ENCODE data around the gene GSTO1. TPM values are rescaled to one million over a fixed set of nuclear protein-coding genes. Genes with fewer than 3 reads are reported as not detected.

Gene GSTO1
- total and polyA plus RNA-seq, 2 experiments from 2014 or later, result 52.5 to 182 TPM

DNA sequence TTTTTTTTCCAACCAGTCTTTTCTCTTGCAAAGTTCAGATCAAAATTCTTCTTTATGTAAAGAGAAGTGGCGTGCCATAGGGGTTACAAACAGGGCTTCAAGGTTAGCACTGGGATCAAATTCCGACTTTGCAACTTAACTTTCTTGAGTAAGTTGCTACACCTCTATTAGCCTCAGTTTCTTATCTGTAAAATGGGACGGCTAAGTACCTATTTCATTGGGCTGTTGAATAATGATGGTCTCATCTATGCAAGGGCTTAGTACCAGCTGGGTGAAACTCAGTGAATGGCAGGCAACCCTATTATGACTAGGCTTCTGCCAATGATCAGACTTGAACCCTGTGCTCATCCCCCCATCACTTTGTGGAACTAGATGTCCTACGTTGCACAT is 49.7 kb downstream of the GSTO1 start:
- H3K4me1 ChIP-seq (ENCODE audit: insufficient read depth), result no peaks in the 10 kb centered on the region
- TF ChIP-seq ZNF331 (CRISPR knock-in tag; IDR thresholded peaks at IDR 0.05; ENCODE audit: low read depth) (no peak), STAT1 (IDR thresholded peaks at IDR 0.05; ENCODE audit: unreplicated experiment) (no peak), EZH2 (IDR thresholded peaks at IDR 0.05; ENCODE audit: low read depth, unreplicated experiment) (no peak), POLR2AphosphoS5 (IDR thresholded peaks at IDR 0.05; ENCODE audit: low read depth) (no peak), CREB1 (CRISPR knock-in tag; IDR thresholded peaks at IDR 0.05; ENCODE audit: low read depth) (no peak), JUNB (IDR thresholded peaks at IDR 0.05; ENCODE audit: unreplicated experiment) (no peak)
- no peak overlapping the region for H3K27ac Mint-ChIP-seq
- peaks cover 47% of the 10 kb centered on the region for H3K36me3 Mint-ChIP-seq (ENCODE audit: low read depth)
- no peak overlapping the region for H3K4me3 ChIP-seq
- ATAC-seq (no peak), DNase-seq (ENCODE audit: low spot score) (no peak)
- peaks cover 29% of the 10 kb centered on the region for H3K9me3 Mint-ChIP-seq
- no peaks in the 10 kb centered on the region for H4K20me1 ChIP-seq (replicated peaks; ENCODE audit: insufficient read depth)
- H3K36me3 ChIP-seq (ENCODE audit: insufficient read depth), result peaks cover 6% of the 10 kb centered on the region; the same call in 1 of the 2 replicates
- no peak overlapping the region for H2AFZ ChIP-seq
- no peaks in the 10 kb centered on the region for H3F3A ChIP-seq (replicated peaks; ENCODE audit: low read depth)
- no peak overlapping the region for H3K27ac ChIP-seq (ENCODE audit: low read depth)
- peaks cover 16% of the 10 kb centered on the region for H3K4me1 Mint-ChIP-seq
- no peak overlapping the region for H3K4me2 ChIP-seq
- H3K27me3 ChIP-seq (ENCODE audit: insufficient read depth), result no peaks in the 10 kb centered on the region
- H3K27me3 Mint-ChIP-seq (ENCODE audit: insufficient read depth, low read depth, poor library complexity), result peaks cover 7% of the 10 kb centered on the region
- peaks cover 6% of the 10 kb centered on the region; the same call in 1 of the 2 replicates for H3K9me2 ChIP-seq (ENCODE audit: insufficient read depth)
- H3K79me2 ChIP-seq (replicated peaks; ENCODE audit: insufficient read depth), result no peaks in the 10 kb centered on the region
- no peak overlapping the region for H3K4me3 Mint-ChIP-seq

DNA sequence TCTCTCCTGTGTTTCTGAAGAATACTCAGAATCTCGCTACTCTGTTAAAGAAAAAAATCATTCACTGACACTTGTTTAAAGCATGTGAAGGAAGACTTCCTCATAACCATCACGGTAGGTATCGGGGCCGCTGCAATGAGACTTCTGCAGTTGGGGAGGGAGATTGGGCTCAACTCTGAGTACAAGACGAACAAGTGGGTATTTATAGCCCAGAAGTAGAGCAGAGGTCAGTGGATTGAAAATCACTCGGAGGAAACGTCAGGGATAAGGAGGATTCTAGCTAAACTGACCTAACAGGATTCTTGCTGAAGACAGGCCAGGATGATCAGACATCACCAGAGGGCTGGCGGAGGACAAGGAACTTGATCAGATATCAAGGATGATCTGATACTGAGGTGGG is 50.2 kb downstream of the GSTO1 start:
- H3K36me3 Mint-ChIP-seq (ENCODE audit: low read depth), result peaks cover 47% of the 10 kb centered on the region
- peaks cover 7% of the 10 kb centered on the region for H3K27me3 Mint-ChIP-seq (ENCODE audit: insufficient read depth, low read depth, poor library complexity)
- peaks cover 29% of the 10 kb centered on the region for H3K9me3 Mint-ChIP-seq
- DNase-seq (ENCODE audit: low spot score), result no peak
- no peaks in the 10 kb centered on the region for H4K20me1 ChIP-seq (replicated peaks; ENCODE audit: insufficient read depth)
- no peak for ATAC-seq
- no peak overlapping the region for H2AFZ ChIP-seq
- H3F3A ChIP-seq (replicated peaks; ENCODE audit: low read depth), result no peaks in the 10 kb centered on the region
- H3K79me2 ChIP-seq (replicated peaks; ENCODE audit: insufficient read depth), result no peaks in the 10 kb centered on the region
- no peak overlapping the region; the same call in 2 of the 3 replicates for H3K4me3 Mint-ChIP-seq
- H3K27ac ChIP-seq (ENCODE audit: low read depth), result no peak overlapping the region
- no peak overlapping the region for H3K4me3 ChIP-seq
- no peak overlapping the region for H3K27ac Mint-ChIP-seq
- no peaks in the 10 kb centered on the region for H3K4me1 ChIP-seq (ENCODE audit: insufficient read depth)
- peaks cover 6% of the 10 kb centered on the region; the same call in 1 of the 2 replicates for H3K36me3 ChIP-seq (ENCODE audit: insufficient read depth)
- peaks cover 6% of the 10 kb centered on the region; the same call in 1 of the 2 replicates for H3K9me2 ChIP-seq (ENCODE audit: insufficient read depth)
- H3K4me2 ChIP-seq, result no peak overlapping the region
- peaks cover 16% of the 10 kb centered on the region for H3K4me1 Mint-ChIP-seq
- no peaks in the 10 kb centered on the region for H3K27me3 ChIP-seq (ENCODE audit: insufficient read depth)
- TF ChIP-seq CREB1 (CRISPR knock-in tag; IDR thresholded peaks at IDR 0.05; ENCODE audit: low read depth) (no peak), EZH2 (IDR thresholded peaks at IDR 0.05; ENCODE audit: low read depth, unreplicated experiment) (no peak), ZNF114 (CRISPR knock-in tag; IDR thresholded peaks at IDR 0.05) (no peak), NANOG (IDR thresholded peaks at IDR 0.05; ENCODE audit: borderline replicate concordance) (no peak), JUNB (IDR thresholded peaks at IDR 0.05; ENCODE audit: unreplicated experiment) (no peak), EZH2phosphoT487 (IDR thresholded peaks at IDR 0.05; ENCODE audit: unreplicated experiment) (no peak), ZNF331 (CRISPR knock-in tag; IDR thresholded peaks at IDR 0.05; ENCODE audit: low read depth) (no peak), POLR2AphosphoS5 (IDR thresholded peaks at IDR 0.05; ENCODE audit: low read depth) (no peak)
- TF ChIP-seq, protein P1, sequence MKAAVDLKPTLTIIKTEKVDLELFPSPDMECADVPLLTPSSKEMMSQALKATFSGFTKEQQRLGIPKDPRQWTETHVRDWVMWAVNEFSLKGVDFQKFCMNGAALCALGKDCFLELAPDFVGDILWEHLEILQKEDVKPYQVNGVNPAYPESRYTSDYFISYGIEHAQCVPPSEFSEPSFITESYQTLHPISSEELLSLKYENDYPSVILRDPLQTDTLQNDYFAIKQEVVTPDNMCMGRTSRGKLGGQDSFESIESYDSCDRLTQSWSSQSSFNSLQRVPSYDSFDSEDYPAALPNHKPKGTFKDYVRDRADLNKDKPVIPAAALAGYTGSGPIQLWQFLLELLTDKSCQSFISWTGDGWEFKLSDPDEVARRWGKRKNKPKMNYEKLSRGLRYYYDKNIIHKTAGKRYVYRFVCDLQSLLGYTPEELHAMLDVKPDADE (IDR thresholded peaks at IDR 0.05), result no peak
- TF ChIP-seq, protein P2, sequence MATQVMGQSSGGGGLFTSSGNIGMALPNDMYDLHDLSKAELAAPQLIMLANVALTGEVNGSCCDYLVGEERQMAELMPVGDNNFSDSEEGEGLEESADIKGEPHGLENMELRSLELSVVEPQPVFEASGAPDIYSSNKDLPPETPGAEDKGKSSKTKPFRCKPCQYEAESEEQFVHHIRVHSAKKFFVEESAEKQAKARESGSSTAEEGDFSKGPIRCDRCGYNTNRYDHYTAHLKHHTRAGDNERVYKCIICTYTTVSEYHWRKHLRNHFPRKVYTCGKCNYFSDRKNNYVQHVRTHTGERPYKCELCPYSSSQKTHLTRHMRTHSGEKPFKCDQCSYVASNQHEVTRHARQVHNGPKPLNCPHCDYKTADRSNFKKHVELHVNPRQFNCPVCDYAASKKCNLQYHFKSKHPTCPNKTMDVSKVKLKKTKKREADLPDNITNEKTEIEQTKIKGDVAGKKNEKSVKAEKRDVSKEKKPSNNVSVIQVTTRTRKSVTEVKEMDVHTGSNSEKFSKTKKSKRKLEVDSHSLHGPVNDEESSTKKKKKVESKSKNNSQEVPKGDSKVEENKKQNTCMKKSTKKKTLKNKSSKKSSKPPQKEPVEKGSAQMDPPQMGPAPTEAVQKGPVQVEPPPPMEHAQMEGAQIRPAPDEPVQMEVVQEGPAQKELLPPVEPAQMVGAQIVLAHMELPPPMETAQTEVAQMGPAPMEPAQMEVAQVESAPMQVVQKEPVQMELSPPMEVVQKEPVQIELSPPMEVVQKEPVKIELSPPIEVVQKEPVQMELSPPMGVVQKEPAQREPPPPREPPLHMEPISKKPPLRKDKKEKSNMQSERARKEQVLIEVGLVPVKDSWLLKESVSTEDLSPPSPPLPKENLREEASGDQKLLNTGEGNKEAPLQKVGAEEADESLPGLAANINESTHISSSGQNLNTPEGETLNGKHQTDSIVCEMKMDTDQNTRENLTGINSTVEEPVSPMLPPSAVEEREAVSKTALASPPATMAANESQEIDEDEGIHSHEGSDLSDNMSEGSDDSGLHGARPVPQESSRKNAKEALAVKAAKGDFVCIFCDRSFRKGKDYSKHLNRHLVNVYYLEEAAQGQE (IDR thresholded peaks at IDR 0.05; ENCODE audit: unreplicated experiment), result no peak

All from GM23338 (cell line).